Measurements from ENCODE around the gene ZNF396.

GRCh38 chr18:35335866-35336265 lies 41.3 kb downstream of the ZNF396 start:
- TF ChIP-seq CTCF (IDR thresholded peaks at IDR 0.05) (no peak), EZH2 (IDR thresholded peaks at IDR 0.05; ENCODE audit: borderline replicate concordance, insufficient read depth, low read depth, low read length, poor library complexity, severe bottlenecking) (no peak)

All from B cell (primary cell).